ENCODE measurements around the gene REEP3.

DNA sequence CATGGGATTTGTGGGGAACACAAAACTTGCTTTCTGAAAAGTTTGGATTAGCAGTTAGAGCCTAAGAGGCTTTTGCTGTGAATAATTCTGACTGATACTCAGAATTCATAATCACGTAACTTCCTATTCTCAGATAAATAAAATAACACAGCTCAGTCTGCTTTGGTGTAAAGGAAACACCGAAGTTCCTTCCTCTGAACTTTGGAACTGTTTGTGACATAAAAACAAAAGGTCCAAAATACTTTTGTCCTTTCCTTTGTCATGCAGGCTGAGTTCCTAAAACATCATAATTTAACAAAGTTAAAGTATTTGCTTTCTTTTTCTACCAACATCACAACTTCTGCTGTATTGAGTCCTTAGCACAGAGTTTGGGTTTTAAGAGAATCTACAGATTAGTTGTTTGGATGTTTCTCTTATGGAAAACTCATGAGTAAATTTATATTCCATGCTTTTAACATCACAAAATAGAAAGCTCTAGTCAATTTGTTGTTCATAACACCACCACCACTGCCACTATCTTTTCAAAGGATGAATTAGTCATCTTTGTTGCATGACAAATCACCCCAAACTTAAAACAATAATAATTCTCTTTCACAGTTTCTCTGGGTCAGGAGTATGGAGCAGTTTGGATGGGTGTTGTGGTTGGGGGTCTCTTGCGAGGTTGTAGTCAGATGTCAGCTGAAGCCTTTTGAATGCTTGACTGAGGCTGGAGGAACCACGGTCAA, 123.4 kb downstream of the REEP3 start:
- TF ChIP-seq, protein P1, sequence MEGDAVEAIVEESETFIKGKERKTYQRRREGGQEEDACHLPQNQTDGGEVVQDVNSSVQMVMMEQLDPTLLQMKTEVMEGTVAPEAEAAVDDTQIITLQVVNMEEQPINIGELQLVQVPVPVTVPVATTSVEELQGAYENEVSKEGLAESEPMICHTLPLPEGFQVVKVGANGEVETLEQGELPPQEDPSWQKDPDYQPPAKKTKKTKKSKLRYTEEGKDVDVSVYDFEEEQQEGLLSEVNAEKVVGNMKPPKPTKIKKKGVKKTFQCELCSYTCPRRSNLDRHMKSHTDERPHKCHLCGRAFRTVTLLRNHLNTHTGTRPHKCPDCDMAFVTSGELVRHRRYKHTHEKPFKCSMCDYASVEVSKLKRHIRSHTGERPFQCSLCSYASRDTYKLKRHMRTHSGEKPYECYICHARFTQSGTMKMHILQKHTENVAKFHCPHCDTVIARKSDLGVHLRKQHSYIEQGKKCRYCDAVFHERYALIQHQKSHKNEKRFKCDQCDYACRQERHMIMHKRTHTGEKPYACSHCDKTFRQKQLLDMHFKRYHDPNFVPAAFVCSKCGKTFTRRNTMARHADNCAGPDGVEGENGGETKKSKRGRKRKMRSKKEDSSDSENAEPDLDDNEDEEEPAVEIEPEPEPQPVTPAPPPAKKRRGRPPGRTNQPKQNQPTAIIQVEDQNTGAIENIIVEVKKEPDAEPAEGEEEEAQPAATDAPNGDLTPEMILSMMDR (conservative IDR thresholded peaks at IDR 0.05 in 1 of 2, IDR thresholded peaks at IDR 0.05 in 1 of 2; ENCODE audit: extremely low read depth in 1 of 2, insufficient read depth in 1 of 2, low read depth in 1 of 2, low read length in 2 of 2), result no peak
- no peak for TF ChIP-seq EZH2 (IDR thresholded peaks at IDR 0.05; ENCODE audit: borderline replicate concordance, low read length)
